Kidney tubule cell (primary cell): Measurements from ENCODE around the gene TBL1XR1.

Experiments used
- DNase-seq: peaks from one replicate; pipeline ENCODE4 v3.0.0-alpha.2; 2018; ENCODE audit warnings: low spot score

TBL1XR1 gene

DNA sequence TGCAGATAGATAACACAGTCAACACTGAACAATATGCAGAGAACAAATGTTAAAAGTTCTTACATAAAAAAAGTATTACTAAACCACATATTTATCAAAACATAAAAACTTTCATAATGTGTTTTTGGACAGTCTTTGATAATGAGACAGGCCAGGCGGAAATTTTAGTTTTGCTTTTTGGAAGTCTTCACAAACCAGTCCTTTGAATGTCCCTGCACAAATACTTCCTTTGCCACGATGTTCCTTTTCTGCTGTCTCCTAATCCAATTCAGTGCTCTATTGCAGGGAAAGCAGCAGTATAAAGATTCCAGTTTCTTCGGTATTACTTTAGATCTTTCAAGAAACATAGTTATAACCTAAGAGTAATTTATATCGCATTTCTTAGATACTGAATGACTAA lies 135.9 kb downstream of the TBL1XR1 start:
- no peak for DNase-seq

DNA sequence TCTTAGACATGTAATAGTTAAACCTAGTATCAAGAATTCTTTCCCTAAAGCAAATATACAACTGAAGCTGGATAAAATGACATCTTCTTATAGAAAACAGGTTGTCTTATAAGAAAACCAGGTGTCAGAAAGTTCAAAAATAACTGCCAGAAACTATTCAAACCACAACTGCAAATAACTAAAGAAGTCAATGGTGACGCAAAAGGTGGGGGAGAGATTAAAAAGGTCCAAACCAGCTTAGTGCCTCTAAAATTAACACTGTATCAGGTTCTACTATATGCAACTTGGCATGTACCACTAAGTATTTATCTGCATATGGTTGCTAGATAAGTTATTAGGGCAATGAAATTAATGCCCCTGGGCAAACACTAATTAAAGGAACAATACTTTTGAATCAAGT lies 136.8 kb downstream of the TBL1XR1 start:
- DNase-seq = no peak

DNA sequence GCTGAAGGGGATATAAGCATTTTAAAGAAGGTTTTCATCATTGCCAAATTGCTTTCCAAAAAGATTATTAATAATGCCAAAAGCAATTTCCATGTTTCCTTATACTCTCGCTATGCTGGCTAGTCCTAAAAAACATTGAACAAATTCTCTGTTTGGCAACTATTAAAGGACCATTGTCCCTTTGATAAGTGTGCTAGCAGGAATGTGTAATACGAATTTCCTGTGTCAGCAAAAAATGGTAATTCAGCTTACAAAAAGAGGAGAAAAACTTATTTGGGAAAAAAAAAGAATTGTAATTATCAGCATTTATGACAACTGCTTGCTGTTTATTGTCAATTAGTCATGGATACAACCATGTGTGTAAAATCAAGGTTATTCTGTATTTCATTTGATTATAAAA lies 138.6 kb downstream of the TBL1XR1 start:
- no peak for DNase-seq

DNA sequence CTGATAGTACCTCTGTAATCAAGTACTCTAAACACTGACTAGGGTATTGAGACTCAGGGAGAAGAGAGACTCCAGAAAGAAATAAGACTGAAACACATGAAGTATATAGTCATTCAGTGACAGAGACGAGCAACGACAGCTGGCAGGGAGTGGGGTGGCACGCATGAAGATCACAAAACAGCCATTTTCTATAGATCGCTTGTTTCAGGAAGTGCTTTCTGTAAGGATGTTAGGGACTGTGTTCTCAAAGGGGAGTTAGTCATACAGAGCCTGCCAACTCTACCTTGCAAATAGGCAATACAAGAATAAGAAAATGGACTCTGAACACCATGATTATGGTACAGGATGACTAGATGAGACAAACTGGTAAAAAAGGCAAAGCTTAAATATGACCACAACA lies 139.5 kb downstream of the TBL1XR1 start:
- peak; percentile 8 for DNase-seq

DNA sequence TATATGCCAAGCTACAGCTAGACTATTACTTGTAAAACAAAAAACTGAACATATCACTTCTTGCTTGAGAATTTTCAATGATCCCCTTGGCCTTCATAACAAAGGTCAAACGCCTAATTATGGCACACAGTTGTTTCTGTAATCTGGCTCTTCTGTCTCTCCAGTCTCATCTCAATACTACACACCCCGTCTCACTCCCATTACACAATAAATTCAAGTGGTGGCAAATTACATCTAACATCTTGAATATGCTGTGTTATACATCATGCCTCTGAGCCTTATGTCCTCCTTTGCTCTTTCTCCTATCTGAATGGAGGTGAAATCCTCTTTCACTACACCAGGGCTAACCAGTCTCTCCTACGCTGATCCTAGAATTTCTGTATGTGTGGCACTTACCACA lies 140.4 kb downstream of the TBL1XR1 start:
- DNase-seq = no peak

DNA sequence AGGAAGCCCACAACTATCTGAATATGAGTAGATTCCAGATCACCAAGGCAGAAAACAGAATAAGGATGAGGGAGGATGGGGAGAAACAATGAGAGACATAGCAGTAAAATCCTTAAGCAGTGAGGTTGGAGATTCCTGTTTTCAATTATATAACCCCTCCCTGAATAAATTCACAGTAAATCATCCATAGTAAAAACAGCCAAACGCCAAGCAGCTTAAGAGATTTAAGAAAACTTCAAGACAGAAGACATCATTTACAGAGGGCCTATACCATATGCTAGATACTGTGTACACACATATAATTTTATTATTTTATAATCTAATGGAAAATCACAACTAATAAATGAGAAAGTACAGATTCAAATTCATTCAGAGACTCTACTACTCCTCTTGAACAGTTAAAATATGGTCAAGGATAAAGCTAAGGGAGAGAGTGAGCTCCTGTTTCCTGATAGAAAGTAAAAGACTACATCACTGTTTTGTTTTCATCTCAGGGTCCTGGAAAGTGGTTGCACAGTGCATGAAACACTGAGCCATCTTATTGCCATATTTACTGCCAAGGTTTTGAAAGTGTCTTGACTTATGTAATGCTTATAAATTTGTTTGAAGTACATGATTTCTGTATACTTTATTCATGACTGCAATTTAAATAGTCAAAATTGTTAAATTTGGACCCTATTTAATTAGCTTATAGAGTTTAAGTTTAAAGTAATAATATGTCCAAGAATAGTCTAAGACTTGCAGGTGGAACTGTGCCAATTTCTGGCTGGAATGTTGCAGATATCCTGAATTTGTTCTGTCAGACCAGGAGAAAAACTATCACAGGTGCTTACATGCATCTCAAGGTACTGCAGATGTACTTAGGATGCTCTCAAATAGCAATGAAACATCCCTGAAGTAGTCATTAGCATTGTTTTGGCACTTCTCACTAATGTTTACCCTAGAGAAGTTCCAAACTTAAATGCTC lies 141.4 kb downstream of the TBL1XR1 start:
- DNase-seq = no peak

DNA sequence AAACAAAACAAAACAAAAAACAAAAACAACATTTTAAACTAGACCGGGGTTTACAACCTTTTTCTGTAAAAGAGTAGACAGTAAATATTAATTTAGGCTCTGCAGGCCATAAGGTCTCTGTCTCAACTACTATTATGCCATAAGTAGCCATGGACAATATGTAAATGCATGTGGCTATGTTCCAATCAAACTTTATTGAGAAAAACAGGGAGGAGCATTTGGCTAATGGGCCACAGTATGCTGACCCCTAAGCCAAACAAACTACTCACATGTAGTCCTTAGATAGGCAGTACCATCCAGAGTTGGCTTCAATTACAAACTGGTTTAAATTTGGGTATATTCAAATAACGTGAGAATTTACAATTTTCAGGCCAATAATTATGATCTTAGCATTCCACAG lies 144.2 kb downstream of the TBL1XR1 start:
- no peak for DNase-seq

DNA sequence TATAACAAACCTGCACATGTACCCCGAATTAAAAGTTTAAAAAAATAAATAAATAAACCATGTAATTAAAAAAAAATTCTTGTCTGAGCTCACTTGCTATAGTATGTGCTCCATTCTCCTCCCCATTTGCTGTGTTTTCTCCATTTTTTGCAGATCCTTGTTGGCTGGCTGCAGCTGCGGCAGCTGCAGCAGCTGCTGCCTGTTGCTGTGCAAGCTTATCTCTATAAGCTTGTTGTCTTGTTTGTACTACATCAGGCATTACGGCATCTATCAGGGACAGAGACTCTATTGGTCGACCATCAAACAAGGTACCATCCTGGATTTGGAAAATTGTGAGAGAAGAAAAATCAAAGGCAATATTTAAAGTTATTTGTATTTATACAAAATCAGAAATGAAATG lies 145.9 kb downstream of the TBL1XR1 start:
- no peak for DNase-seq

DNA sequence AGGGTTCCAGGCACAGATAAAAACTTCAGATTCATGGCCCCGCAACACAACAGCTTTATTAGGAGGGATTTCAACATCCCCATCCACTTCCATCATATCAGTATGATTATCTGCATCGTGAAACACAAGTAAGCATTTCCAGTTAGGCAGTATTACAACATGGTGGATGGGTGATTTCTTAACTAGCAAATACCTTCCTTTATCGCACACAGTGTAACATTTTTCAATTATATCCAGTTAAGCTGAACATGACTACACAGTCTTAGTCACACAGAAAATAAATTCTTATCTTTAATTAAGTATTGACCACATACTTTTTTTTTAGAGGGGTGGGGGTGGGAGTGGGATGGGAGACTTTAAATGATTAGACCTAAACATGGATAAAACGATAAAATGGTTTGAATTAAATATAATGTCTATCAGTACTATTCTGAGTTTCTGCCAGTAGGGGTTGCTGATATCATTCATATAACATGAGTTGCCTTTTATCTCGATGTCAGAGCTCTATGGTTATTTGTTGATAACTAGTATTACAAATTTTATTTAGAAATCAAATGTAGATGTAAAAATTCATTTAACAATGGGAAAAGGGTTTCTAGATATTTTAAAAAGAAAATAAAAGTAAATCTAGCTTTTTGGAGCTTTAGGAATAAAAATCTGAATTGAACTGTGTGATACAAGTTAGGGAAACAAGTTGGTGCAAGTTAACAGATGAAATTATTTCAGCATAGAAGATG lies 146.6 kb downstream of the TBL1XR1 start:
- peak; percentile 55 for DNase-seq

DNA sequence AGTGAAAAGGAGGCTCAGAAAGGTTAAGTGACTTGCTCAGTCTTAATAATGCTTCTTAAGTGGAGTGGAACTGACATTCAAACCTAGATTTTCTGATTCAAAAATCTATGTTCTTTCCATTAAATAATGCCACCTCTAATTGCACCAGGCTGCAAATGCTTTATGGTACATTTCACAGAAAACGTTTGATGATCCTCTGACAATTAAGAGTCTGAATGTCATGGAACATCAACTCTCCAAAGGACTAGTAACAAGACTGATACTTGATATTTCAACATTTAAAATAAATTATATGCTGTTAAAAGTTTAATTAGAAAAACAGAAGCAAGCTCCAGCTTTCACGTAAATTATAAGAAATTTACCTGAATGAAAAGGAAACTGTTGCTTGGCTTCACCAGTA lies 151.5 kb downstream of the TBL1XR1 start:
- no peak for DNase-seq

DNA sequence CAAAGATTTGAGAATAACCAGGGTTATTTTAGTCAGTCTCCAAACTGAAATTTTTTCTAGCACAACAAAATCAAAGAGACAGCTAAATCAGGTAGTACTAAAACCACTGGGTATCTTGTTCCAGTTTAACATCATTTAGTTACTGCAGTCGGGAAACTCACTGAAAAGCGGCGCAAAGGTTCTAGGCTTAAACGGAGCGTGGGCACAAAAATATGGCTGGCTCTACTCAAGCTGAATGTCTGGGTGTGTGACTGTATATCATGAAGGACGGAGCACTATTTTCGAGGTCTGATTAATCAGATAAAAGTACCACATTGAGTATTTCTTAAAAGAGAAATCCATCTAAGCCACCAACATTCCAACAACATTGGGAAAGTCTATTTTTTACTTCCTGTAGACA lies 152.1 kb downstream of the TBL1XR1 start:
- no peak for DNase-seq

DNA sequence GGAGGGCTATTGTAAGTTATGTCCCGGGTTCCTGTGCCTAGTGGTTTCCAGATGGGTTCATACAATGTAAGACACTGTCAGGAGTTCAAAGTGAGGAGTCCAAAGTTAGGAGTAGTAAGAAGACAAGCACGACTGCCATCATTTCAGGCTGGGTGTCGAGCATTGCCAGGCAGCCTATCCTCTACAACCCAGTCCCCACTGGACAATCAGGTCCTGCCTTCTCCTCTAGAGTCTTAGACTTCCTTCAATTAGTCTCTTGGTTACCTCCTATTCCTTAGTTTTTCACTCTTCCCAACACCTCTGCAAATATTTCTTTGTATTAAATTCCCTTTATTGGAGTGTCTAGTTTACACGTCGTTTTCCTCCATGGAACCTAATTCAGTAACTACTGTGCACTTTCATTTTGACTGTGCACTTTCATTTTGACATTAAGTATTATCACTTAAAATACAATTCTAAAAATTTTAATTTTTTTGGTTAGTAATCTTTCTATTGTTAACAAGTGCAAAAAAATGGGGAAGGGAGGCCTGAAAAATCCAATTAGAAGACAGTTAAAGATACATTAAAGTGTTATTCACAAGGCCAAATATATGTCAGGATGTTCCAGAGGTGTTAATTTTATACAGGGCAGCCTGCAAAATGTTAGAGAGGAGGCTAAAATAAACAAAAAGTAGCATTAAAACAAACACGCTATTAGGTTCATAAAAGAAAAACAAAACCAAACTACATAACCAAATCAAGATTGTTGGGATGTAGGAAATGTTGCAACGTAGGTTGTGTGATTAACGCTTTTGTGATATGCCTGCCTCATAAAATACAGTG lies 155.3 kb downstream of the TBL1XR1 start:
- DNase-seq = no peak

DNA sequence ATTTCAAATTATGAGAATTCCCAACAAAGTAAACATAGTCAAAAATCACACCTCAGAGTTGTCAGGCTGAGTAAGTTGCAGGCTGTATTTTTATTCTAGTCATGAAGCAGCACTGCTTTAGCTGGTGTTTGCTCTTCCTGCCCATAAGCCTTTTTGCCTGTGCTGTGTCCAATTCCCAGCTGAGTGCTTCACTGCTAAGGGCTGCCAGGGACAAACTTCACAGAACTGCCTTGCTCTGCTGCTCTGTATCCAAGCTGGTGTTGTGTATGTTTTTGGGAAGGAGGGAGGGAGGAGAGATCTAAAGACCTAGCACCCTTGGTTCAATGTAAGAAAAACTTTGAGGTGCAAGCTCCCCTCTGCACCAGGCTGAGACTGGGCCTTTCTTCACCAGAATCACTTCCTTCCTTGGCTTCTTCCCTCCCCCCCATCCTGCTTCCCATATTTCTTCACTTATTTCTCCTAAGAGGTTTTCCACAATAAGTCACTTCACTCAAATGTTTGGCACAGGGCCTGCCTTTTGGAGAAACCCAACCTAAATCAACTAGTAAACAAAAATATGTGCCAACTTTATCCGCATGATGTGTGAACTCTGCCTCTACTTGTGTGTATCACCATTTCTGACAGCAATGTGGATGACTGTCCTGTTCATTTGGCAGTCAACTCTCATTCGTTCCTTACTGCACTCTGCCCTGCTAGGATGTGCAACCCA lies 156.1 kb downstream of the TBL1XR1 start:
- peak; percentile 4 for DNase-seq

DNA sequence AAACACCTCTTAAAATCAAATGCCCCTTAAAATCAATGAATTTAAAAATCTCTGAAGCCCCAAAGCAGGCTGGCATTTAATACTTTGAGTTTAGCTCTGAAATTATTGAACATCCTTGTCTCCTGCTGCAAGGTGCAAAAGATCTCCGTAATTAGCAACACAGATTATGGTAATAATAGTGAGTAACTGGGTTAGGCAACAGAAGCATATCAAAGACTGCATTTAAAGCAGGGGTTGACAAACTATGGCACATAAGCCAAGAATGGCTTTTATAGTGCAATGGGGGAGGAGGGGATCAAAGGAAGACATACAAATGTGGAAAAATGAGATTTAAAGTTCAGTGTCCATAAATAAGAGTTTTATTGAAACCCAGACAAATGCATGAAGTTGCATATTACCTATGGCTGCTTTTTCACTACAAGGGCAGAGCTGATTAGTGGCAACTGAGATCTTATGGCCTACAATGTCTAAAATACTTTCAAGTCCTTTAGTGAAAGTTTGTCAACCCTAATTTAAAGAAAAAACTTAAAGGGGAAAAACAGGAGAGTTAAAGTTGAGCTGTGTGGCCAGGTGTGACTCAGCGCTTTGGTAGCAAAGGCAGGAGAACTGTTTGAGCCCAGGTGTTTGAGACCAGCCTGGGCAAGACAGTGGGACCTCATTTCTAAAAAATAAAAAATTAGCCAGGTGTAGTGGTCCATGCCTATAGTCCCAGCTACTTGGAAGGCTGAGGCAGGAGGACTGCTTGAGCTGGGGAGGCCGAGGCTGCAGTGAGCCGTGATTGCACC lies 157.6 kb downstream of the TBL1XR1 start:
- peak; percentile 17 for DNase-seq

DNA sequence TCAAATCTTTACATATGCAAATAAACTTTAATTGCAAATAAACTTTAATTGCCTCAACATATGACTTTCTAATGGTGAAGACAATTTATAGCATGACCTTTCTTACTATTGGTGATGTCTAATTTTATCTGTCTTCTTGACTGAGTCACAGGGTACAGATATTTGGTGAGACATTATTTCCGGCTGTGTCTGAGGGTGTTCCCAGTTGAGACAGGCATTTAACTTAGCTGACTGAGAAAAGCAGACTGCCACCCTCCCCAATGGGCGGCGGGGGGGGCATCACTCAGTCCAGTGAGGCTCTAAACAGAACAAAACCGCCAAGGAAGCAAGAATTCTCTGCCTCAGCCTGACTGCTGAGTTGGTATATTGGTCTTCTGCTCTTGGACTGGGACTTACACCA lies 160.0 kb downstream of the TBL1XR1 start:
- no peak for DNase-seq

DNA sequence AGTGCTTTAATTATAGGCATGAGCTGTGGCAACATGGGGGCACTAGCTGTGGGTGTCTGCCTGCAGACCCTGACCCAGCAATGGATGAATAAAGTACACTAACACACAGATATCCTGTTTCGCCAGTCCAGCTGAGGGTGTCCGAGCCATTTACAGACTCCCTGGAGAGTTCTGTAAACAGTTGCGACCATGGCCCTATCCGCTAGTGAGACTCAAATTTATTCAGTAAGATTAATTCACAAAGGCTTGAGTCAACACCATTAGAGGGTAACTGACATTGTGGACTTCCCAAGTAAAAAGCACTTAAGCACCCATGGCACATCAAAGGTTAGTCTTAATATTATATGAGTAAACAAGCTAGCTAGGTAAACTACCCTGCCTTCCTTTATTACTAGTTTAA lies 161.6 kb downstream of the TBL1XR1 start:
- DNase-seq = no peak

DNA sequence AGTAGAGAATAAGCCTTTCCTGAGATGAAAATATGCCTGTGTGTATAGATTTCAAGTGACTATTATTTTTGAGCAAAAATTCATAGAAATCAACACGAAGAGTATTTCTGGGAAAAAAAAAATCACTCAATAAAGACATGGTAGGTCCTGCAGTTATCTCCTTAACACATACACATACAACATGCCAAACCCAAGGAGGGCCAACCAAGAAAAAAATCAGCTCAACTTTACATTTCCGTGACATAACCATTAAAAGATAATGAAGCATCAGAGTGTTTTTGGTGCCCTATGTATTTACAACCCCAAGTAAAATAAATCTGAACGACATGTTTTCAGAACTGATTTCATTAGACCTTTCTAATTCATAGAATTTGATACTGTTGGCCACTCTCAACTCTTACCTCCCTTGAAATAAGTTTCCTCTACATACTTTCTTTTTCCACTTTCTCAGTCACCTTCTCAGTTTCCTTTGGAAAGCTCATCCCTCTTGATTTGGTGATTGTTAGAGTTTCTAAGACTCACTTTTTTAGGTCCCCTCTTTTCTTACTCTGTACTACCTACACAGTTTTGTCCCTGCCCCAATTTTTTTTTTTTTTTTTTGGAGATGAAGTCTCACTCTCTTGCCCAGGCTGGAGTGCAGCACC lies 162.3 kb downstream of the TBL1XR1 start:
- DNase-seq = no peak

DNA sequence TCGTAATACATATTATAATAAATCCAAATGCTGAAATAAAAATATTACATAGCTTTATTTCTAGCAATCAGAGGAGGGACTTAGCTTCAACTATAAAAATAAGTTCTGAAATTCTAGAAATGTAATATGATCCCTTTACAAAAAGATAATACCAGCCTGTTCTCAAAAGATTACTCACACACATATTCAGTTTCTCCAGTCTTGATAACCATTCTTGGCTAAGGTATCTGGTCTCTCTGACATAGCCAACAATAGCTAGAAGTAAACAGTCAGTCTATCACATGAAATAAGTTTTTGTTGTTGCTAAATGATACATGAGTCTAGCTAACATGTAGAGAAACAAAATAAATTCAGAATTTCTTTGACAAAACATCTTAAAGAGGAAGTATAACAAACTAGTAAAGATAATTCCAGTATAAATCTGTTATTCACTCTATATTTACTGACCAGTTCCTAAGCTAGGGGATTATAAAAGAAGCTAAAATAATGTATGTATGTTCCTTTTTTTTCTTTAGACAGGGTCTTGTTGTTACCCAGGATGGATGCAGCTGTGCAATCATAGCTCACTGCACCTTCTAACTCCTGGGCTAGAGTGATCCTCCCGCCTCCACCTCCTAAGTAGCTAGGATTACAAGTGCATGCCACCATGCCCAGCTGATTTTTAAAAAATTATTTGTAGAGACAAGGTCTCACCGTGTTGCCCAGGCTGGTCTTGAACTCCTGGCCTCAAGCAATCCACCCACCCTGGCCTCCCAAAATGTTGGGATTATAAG lies 170.6 kb downstream of the TBL1XR1 start:
- no peak for DNase-seq

DNA sequence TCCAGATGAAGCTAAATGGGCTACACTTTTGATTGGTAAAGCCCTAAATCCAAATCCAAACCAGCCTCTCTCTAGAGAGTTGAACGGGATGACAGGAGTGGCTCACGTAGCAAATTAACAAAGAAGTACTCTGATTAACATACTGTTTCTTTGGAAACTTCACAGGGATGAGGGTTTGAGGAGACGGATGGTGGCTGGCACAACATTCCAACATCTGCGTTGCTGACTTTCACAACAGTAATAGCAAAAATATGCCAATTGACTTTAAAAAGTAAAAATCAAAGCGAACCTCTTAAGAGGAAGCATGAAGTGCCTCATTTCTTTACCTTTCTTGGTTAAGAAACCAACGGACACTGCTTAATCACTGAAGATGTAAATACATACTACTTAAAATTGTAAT lies 181.4 kb downstream of the TBL1XR1 start:
- no peak for DNase-seq
